PC-3 (cell line): ENCODE data around the gene CKAP4.

Experiments
- EZH2 ChIP-seq: fragments of 300-600 bp; sonication (generic); IDR thresholded peaks from one replicate; pipeline ENCODE4 v1.6.1; 2017; ENCODE audit warnings: antibody characterized with exemption, mild to moderate bottlenecking, low read length; ENCODE audit not compliant: unreplicated experiment
- TF ChIP-seq, protein P1 (sequence below): fragments of 300-600 bp; sonication (generic); conservative IDR thresholded peaks from 2 replicates; pipeline ENCODE4 v1.5.1; 2017; ENCODE audit warnings: antibody characterized with exemption, low read depth, mild to moderate bottlenecking, low read length

DNA sequence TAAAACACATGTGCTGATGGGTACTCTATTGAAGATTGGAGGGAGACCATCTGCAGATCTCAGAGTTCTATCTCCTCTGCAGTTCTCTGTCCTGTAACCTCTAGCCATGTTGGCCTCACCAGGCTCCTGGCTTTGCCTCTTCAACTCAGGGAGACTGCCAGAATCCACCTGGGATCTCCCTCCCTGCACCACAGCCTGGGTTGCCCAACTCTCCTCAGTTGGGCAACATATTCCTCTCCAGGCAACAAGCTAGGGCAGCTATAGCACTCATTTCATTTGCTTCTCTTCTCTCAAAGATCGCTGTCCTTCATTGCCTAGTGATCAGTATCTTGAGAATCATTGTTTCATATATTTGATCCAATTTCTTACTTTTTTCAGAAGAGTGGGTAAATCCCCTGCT is 28.8 kb downstream of the CKAP4 start:
- TF ChIP-seq, protein P1, sequence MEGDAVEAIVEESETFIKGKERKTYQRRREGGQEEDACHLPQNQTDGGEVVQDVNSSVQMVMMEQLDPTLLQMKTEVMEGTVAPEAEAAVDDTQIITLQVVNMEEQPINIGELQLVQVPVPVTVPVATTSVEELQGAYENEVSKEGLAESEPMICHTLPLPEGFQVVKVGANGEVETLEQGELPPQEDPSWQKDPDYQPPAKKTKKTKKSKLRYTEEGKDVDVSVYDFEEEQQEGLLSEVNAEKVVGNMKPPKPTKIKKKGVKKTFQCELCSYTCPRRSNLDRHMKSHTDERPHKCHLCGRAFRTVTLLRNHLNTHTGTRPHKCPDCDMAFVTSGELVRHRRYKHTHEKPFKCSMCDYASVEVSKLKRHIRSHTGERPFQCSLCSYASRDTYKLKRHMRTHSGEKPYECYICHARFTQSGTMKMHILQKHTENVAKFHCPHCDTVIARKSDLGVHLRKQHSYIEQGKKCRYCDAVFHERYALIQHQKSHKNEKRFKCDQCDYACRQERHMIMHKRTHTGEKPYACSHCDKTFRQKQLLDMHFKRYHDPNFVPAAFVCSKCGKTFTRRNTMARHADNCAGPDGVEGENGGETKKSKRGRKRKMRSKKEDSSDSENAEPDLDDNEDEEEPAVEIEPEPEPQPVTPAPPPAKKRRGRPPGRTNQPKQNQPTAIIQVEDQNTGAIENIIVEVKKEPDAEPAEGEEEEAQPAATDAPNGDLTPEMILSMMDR, result no peak
- no peak for TF ChIP-seq EZH2
